Germinal center (tissue), 1 donor: ENCODE data around the gene SNAP29.
A peak's percentile ranks its signal among the peaks of the same experiment; 100 is the strongest.
"Not testable (repeated sequence)": the region's sequence is repeated elsewhere in the genome, so short reads cannot be mapped to it uniquely, and the experiment has no call there.

Source experiments
- DNase-seq: peaks from one replicate; pipeline ENCODE4 v3.0.0; 2012; ENCODE audit warnings: mixed read lengths, low spot score

SNAP29 gene

DNA sequence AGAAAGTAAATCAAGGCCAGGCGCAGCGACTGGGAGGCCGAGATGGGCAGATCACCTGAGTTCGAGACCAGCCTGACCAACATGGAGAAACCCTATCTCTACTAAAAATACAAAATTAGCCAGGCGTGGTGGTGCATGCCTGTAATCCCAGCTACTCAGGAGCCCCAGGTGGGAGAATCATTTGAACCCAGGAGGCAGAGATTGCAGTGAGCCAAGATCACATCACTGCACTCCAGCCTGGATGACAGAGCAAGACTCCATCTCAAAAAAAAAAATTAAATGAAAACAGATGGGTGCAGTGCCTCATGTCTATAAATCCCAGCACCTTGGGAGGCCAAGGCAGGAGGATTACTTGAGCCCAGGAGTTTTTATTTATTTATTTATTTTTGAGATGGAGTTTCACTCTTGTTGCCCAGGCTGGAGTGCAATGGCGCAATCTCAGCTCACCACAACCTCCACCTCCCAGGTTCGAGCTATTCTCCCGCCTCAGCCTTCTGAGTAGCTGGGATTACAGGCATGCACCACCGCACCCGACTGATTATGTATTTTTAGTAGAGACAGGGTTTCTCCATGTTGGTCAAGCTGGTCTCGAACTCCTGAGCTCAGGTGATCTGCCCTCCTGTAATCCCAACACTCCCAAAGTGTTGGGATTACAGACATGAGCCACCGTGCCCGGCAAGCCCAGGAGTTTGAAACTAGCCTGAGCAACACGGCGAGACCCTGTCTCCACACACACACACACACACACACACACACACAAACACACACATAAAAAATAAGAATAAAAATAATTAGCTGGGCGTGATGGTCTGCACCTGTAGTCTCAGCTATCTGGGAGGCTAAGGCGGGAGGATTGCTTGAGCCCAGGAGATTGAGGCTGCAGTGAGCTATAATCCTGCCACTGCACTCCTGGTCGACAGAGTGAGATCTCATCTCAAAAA lies 42.6 kb downstream of the SNAP29 start:
- DNase-seq, result not testable (repeated sequence)

DNA sequence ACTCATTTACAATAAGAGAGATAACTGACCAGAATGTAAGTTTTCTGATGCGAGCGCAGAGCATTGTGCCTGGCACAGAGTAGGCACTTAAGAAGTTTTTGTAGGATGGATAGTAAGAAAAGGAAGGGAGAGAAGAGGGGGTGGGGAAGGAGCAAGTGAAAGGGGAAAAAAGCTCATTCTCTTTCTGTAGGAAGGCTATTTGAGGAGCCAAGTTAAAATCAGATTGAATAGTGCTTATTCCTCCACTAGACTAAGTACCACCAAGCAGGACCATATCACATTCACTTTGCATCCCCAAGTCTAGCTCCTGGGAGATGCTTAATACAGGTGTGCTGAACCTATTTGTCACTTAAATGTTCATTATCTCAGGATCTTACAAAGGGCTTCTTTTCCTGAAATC lies 44.3 kb downstream of the SNAP29 start:
- DNase-seq, result no peak

DNA sequence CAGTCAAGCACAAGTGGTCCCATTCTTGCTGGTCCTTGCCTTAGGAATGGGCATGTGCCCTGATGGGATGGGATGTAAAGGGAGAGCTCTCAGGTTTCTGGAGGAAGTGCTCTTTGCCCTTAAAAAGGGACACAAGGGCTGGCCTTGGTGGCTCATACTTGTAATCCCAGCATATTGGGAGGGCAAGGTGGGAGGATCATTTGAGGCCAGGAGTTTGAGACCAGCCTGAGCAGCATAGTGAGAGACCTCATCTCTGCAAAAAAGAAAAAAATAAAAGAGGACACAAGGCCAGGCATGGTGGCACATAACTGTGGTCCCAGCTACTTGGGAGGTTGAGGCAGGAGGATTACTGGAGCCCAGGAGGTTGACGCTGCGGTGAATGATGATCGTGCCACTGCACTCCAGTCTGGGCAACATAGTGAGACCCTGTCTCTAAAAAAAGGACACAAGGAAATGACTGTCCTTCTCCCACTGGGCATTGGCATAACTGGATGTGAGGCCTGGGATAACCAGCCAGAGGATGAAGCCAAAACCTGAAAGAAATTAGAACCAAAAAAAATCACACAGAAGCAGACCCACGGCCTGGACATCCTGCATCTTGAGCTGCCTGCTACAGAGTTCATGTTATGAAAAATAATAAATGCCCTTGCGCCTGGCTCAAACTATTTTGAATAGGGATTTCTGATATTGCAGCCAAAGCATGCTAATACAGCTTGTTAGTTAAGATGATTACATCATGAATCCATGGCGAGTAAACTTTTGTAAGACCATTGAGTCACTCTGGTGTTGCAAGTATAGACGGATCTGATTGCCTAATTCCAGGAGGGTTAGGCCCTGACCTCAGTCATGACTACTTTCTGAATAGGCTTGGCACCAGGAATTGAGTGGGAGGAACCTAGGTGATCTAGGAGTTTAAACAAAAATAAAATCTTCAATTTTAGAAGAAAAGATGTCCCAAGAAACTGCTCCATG lies 45.5 kb downstream of the SNAP29 start:
- DNase-seq, result no peak

DNA sequence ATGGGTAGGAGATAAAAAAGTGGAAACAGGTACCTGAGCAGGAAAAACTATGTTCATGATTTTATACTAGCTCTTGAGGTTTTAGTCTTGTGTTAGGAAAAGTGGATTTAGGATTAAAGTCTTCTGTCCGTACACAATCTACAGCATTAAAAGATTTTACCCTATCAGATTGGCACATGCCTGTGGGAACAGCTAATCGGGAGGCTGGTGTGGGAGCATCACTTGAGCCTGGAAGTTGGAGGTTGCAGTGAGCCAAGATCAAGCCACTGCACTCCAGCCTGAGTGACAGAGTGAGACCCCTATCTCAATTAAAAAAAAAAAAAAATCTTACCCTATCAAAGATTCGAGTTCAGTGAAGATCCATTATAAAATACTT lies 46.2 kb downstream of the SNAP29 start:
- DNase-seq, result no peak

DNA sequence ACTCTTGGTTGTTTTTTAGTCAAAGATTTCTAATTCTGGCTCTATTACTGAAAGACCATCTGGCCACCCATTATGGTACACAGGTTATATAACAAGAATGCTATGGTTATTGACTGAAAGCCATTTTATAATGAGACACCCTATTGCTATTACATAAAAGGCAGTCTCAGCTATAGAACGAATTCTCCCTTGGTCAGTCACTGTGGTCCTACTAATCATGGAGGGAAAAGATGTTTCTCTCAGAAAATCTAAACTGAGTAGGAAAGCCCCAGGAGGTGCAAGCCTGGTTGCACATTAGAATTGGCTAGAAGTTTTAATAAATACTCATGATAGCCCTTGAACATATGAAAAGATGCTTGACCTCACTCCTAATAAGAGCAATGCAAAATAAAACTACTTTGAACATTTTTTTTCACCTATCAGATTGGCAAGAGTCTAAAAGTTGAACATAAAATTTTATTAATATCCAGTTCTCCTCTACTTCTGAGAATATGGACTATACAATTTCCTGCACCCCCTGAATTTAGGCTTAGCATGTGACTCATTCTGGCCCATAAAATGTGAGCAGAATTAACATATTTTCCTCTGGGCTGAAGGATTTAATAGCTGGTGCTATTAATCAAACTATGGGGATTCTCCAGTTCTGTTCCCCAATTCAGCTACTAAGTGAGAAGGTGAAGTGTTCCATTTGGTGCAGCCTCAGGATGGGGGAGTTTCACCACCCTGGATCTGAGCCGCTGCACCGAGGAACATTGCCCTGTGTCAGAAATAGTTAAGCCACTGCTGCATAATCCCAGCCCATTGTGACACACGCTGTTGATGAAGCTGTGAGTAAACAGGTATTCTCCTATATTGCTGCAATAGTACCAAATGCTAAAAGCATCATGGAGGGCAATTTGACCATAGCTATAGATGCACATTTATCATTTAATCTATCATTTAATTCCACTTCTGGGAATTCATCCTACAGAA lies 46.9 kb downstream of the SNAP29 start:
- DNase-seq, result no peak

DNA sequence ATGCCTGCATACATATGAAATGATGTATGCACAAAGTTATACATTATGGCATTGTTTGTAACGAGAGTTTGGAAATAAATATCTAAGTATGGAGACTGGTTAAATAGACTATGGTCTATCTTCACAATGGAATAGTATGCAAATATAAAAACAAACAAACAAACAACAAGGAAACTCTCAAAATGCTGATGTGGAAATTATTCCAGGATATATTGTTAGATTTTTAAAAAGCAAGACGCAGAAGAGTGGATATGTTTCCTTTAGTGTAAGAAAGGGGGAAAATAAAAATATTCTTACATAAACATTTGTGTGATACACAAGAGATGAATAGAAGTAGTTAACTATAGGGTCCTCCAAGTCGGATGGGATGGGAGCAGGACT lies 47.6 kb downstream of the SNAP29 start:
- DNase-seq, result no peak

DNA sequence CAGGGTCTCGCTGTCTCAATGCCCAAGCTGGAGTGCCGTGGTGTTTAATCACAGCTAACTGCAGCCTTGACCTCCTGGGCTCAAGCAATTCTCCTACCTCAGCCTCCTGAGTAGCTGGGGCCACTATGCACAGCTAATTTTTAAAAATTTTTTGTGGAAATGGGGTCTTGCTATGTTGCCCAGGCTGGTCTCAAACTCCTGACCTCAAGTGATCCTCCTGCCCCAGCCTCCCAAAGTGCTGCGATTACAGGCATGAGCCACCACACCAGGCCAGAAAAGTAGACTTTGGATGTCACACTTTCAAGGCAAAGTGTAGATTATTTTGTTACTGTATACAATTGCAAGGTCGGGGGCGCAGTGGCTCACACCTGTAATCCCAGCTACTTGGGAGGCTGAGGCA lies 49.9 kb downstream of the SNAP29 start:
- DNase-seq, result not testable (repeated sequence)

DNA sequence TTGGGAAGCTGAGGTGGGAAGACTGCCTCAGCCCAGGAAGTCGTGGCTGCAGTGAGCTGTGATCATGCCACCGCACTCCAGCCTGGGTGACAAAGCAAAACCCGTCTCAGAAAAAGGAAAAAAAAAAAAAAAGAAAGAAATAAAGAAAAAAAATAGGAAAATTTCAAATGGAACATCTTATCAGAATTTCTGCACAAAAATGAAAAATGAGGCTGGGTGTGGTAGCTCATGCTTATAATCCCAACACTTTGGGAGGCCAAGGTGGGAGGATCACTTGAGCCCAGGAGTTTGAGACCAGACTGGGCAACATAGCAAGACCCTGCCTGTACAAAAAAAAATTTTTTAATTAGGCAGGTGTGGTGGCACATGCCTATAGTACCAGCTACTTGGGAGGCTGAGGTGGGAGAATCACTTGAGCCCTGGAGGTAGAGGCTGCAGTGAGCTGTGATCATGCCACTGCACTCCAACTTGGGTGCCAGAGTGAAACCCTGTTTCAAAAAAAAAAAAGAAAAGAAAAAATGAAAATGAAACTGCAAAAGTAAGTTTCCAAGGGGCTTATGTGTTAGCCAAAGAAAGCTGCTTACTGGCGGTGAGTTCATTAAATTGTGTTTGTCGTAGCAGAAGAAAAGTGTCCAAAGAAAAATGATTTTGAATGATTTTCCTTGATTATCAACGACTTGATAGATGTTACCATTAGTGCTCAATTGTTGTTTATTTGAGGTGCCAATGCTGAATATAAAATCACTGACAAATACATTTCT lies 50.9 kb downstream of the SNAP29 start:
- DNase-seq, result no peak

DNA sequence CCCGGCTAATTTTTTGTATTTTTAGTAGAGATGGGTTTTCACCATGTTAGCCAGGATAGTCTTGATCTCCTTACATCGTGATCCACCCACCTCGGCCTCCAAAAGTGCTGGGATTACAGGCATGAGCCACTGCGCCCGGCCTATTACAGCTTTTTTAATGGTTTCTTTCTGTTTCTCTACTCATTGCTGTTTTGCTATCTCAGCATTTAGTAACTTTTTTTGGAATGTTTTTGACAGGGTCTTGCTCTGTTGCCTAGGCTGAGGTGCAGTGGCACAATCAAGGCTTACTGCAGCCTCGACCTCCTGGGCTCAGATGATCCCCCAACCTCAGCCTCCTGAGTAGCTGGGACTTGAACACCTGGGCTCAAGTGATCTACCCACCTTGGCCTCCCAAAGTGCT lies 53.7 kb downstream of the SNAP29 start:
- no peak for DNase-seq

DNA sequence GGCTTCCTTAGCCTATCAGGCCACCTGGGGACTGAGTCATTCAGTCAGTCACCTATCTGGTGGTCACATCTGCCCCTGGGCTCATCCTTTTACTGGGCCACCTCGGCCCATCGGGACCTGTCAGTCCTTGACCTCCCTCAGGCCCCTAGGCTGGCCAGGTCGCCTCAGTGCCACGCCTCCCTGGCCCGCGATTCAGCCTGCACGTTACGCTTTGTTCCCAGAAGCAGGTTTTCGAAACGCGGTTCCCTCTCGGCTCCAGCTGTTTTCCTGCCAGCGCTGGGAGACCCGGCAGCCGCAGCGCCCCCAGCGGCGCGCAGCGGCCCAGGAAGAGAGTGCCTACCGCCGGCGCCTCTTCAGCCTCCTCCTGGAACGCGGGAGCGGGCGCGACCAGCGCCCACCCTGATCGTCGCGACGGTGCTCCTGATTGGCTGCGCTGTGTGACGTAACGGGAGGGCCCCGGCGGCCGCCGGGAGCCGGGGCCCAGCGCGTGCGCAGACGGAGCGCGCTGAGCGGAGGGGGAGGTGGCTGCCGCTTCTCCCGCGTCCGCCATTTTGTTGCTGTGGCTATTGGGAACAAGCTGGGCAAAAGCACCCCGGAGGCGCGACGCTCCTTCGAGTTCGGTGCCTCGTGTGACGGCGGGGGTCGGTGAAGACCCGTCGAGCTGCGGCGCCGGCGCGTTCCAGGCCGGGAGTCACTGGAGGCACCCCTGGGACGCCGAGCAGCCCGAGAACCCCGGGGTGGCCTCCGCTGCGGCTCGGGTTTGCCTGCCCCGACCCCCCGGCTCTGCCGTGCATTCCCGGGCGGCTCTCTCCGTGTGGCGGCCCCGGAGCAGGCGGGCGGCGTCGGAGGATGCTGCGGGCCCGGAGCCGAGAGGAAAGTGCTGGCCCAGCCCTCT lies 58.4 kb downstream of the SNAP29 start, which contains the start of gene CRKL:
TSS of gene CRKL (plus strand) at position 492 of the 895 bp plus-strand sequence. CDS start 528 bp downstream, outside the sequence.
- DNase-seq, result peak; percentile 100

DNA sequence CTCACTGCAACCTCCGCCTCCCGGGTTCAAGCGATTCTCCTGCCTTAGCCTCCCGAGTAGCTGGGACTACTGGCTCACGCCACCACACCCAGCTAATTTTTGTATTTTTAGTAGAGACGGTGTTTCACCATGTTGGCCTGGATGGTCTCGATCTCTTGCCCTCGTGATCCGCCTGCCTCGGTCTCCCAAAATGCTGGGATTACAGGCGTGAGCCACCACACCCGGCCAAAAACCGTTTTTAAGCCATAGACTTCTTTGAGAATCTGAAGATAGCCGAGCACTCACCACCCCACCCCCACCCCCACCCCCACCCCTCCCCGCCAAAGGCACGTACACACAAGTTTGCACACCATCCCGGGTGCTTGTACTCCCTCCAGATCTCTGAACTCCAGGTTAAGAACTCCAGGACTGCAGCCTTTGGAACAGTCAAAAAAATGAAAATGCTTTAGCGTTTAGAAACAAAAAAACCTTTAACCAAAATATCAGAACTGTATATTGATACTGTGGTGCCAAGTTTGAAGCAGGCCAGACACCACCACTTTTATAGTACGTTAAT lies 59.9 kb downstream of the SNAP29 start:
- DNase-seq, result no peak

DNA sequence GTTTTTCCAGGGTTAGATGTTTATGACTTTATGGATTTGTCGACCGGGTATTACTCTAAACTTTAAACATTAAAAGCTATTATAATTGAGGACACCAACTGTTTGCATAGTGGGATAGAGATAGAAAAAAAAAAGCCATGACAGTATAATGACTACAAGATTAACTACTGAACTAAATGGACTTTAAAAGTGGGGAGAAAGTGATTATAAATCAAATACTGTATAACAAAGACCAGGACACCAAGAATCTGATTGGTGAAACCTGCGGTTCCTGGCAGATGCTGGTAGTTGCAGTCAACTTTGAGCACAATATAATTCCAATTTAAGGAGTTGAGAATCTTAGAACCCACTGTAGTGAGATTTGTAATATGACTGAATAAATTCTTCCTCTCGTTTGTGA lies 60.9 kb downstream of the SNAP29 start:
- no peak for DNase-seq

DNA sequence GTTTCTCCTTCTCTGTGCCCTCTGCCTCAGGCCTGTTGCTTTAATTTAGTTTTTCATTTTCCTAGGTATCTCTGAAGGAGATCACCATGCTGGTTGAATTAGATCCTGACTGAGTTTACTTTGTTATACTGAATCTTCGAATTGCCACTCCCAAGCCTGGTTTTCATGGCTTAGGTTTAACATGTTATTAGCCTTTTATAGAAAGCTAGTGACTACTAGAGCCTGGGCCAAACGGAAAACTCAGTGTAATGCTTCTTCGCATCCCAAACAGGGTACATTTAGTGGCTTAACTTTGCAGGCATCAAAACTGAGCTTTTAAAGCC lies 62.0 kb downstream of the SNAP29 start:
- no peak for DNase-seq

DNA sequence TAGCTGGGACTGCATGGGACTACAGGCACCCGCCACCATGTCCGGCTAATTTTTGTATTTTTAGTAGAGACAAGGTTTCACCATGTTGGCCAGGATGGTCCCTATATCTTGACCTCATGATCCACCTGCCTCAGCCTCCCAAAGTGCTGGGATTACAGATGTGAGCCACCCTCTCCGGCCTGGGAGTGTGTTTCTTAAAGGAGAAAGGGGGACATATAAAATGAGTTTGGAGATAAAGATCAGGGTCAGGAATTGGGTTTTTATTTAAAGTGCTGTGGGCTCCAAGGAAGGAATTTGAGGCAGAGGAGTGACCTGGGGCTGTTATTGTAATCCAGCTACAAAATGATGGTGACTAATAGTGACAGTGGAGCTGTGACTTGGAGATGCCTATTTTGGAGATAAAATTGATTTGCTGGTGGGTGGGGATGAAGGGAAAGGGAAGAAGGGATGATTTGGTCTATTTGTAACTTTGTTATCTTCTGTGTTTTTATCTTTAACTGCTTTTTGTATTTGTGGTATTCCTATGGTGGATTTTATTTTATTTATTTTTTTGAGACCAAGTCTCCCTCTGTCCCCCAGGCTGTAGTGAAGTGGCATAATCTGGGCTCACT lies 63.4 kb downstream of the SNAP29 start:
- no peak for DNase-seq

DNA sequence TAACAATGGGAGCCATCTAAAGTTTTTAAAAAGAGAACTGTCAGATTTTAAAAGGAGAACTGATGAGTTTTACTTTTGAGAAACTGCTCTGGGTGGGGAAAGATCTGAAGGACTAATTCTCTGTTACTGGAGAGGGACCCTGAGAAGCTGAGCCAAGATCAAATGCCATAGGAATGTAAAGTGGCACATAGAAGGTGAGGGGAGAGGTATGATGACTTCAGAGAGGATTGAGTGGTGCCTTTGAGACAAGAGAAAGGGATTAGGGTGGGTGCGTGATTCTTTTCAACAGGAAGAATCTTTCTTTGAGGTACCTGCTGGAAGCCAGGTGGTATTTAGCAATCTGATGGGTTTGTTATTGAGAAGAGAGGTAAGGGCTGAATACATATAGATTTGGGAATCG lies 67.4 kb downstream of the SNAP29 start:
- DNase-seq, result no peak

DNA sequence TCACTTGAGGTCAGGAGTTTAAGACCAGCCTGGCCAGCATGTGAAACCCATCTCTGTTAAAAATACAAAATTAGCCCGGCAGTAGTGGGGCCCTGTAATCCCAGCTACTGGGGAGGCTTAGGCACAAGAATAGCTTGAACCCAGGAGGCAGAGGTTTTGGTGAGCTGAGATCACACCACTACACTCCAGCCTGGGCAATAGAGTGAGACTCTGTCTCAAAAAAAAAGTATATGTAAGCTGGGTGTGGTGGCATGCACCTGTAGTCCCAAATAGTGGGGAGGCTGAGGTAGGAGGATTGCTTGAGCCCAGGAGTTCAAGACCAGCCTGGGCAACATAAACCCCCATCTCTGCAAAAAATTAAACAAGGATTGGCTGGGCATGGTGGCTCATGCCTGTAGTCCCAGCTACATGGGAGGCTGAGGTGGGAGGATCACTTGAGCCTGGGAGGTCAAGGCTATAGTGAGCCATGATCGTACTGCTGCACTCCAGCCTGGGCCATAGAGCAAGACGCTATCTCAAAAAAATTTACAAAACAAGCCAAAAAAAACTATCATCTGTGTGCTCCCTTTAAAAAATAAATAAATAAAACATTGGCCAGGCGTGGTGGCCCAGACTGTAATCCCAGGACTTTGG lies 69.2 kb downstream of the SNAP29 start:
- DNase-seq, result no peak

DNA sequence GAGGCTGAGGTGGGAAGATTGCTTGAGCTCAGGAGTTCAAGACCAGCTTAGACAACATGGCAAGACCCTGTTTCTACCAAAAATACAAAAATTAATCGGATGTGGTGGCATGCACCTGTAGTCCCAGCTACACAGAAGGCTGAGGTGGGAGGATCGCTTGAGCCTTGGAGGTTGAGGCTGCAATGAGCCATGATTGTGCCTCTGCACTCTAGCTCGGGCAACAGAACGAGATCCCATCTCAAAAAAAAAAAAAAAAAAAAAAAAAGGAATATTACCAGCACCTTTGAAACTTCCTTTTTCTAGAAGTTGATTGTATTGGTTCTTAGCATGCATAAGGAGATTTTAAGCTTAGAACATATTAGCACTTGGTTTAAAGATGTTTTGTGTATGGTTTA lies 69.8 kb downstream of the SNAP29 start:
- DNase-seq, result no peak

DNA sequence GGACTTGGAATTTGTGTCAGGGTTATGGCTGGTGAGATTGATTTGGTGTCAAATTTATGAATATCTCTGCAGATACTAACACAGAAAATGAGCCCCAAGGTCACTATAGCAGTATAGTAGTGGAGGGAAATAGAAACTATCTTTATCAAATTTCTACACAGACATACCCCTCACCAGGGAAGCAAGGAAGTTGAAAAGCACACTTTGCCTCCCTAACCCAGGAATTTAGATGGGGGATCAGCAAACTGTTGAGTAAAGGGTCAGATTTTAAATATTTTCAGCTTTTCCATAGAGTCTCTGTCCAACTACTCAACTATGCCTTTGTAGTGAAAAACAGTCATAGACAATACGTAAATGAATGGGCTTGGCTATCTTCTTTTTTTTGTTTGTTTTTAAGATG lies 71.2 kb downstream of the SNAP29 start:
- DNase-seq, result no peak

DNA sequence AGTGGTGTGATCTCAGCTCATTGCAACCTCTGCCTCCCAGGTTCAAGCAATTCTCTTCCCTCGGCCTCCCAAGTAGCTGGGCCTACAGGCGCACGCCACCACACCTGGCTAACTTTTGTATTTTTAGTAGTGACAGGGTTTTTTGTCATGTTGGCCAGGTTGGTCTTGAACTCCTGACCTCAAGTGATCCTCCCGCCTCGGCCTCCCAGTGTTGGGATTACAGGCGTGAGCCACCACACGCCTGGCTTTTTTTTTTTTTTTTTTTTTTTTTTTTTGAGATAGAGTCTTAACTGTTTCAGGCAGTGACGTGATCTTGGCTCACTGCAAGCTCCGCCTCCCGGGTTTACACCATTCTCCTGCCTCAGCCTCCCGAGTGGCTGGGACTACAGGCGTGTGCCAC lies 71.6 kb downstream of the SNAP29 start:
- DNase-seq, result not testable (repeated sequence)
